Adipocyte (in vitro differentiated cells): ENCODE results near the gene VPS37C.

ENCODE experiments used
- DNase-seq: peaks from one replicate; pipeline ENCODE4 v3.0.0-alpha.2; 2015; ENCODE audit warnings: low read depth
- H3K27me3 ChIP-seq: replicated peaks from 2 replicates; pipeline ENCODE4 v1.7.0; 2013; ENCODE audit warnings: mild to moderate bottlenecking, low read length, moderate library complexity; ENCODE audit not compliant: control insufficient read depth, insufficient read depth
- H3K36me3 ChIP-seq: 2 replicates; pipeline ENCODE4 v1.7.0; 2013; ENCODE audit warnings: low read length, mild to moderate bottlenecking, moderate library complexity; ENCODE audit not compliant: control insufficient read depth, insufficient read depth, severe bottlenecking
- H3K4me1 ChIP-seq: 2 replicates; pipeline ENCODE4 v1.7.0; 2013; ENCODE audit warnings: mild to moderate bottlenecking, low read length, moderate library complexity; ENCODE audit not compliant: control insufficient read depth, insufficient read depth
- H3K4me3 ChIP-seq: 2 replicates; pipeline ENCODE4 v1.7.0; 2013; ENCODE audit warnings: mild to moderate bottlenecking, low read length, moderate library complexity
- H3K9ac ChIP-seq: 2 replicates; pipeline ENCODE4 v1.7.0; 2013; ENCODE audit warnings: mild to moderate bottlenecking, low read length, moderate library complexity
- H3K9me3 ChIP-seq: 2 replicates; pipeline ENCODE4 v1.7.0; 2013; ENCODE audit warnings: mild to moderate bottlenecking, low read length, moderate library complexity; ENCODE audit not compliant: control insufficient read depth

The VPS37C gene

GRCh38 chr11:61142424-61142823, 18.8 kb downstream of the VPS37C start:
- H3K4me3 ChIP-seq = no peak overlapping the region

GRCh38 chr11:61141601-61142028, 19.6 kb downstream of the VPS37C start:
- DNase-seq = no peak
- Histone ChIP-seq H3K36me3 (peaks cover 13% of the 10 kb centered on the region), H3K4me1 (peaks cover 18% of the 10 kb centered on the region), H3K9ac (no peak overlapping the region), H3K4me3 (no peak overlapping the region), H3K27me3 (no peaks in the 10 kb centered on the region), H3K9me3 (no peaks in the 10 kb centered on the region)

More at GRCh38 chr11:61142424-61142823, 18.8 kb downstream of the VPS37C start:
- Histone ChIP-seq H3K9me3 (no peaks in the 10 kb centered on the region), H3K4me1 (peaks cover 18% of the 10 kb centered on the region), H3K27me3 (no peaks in the 10 kb centered on the region), H3K9ac (no peak overlapping the region), H3K36me3 (peaks cover 10% of the 10 kb centered on the region)
- DNase-seq = no peak

DNA sequence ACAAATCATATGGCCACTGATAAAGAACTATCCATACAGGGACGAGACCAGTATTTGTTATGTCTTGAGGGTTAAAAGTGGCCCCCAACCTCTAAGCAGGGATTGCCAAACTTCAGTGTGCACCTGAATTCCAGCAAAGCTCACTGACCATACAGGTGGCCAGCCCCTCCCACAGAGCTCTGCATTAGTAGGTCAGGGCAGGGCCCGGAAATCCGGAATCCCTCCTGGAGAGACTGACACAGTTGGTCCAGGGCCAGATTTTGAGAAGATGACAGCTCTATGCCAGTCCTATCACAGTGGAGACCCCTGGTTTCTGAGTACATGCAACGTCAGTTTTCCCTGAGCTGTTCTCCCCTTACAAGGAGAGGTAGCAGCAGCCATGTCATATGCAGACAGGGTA, 20.8 kb downstream of the VPS37C start:
- H3K4me1 ChIP-seq = peaks cover 18% of the 10 kb centered on the region
- H3K36me3 ChIP-seq = peaks cover 13% of the 10 kb centered on the region

DNA sequence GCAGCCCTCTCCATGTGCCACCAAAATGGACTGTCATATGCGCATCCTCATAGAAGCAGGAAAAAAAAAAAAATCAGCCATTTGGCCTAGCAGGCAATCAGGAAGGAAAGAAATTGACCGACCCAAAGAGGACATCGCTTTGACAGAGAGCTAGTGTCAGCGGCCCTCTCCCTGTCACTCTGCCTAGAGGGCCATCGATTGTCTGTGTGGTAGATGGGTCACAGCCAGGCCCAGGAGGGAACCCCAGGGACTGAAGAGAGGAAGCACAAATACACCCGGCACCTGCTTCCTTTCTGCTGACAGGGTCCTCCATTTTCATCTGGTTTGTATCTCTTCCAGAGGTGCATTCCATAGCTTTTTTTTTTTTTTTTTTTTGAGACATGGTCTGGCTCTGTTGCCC, 21.8 kb downstream of the VPS37C start:
- no peak for DNase-seq
- H3K36me3 ChIP-seq = peaks cover 17% of the 10 kb centered on the region
- peak overlapping the region; percentile 28 for H3K4me3 ChIP-seq
- H3K9ac ChIP-seq = no peak overlapping the region
- H3K9me3 ChIP-seq = no peaks in the 10 kb centered on the region
- H3K4me1 ChIP-seq = peaks cover 18% of the 10 kb centered on the region
- no peaks in the 10 kb centered on the region for H3K27me3 ChIP-seq

More for the DNA sequence above, 20.8 kb downstream of the VPS37C start:
- no peak for DNase-seq
- Histone ChIP-seq H3K27me3 (no peaks in the 10 kb centered on the region), H3K9ac (no peak overlapping the region), H3K4me3 (no peak overlapping the region), H3K9me3 (no peaks in the 10 kb centered on the region)

GRCh38 chr11:61138935-61139334, 22.3 kb downstream of the VPS37C start:
- peak; percentile 50 for DNase-seq
- Histone ChIP-seq H3K4me1 (peaks cover 18% of the 10 kb centered on the region), H3K9ac (no peak overlapping the region), H3K9me3 (no peaks in the 10 kb centered on the region), H3K36me3 (peaks cover 21% of the 10 kb centered on the region), H3K4me3 (peak overlapping the region; percentile 28), H3K27me3 (no peaks in the 10 kb centered on the region)

DNA sequence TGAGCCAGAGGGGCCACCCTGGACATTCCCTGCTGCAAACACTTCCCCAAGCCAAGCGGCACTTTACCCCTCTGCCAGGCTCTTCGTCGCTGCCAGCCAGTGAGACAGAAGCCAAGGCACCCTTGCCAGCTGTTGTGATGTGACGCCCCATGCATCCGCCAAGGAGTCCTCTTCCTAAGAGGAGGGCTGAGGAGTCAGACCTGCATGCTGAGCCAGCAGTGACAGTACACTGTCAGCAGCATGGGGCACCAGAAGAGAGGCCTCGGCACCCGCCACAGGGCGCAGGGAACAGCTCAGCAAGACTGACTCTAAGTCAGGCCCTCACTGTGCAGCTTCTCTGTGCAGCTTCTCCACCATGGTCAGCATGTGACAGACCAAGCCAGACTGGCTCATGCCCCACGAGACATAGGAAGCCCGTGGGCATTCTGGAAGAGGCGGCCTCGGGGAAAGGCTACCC, 26.4 kb downstream of the VPS37C start:
- Histone ChIP-seq H3K4me3 (no peak overlapping the region), H3K9ac (no peak overlapping the region), H3K9me3 (no peaks in the 10 kb centered on the region), H3K36me3 (peaks cover 30% of the 10 kb centered on the region), H3K4me1 (peaks cover 23% of the 10 kb centered on the region), H3K27me3 (no peaks in the 10 kb centered on the region)
- DNase-seq = no peak

DNA sequence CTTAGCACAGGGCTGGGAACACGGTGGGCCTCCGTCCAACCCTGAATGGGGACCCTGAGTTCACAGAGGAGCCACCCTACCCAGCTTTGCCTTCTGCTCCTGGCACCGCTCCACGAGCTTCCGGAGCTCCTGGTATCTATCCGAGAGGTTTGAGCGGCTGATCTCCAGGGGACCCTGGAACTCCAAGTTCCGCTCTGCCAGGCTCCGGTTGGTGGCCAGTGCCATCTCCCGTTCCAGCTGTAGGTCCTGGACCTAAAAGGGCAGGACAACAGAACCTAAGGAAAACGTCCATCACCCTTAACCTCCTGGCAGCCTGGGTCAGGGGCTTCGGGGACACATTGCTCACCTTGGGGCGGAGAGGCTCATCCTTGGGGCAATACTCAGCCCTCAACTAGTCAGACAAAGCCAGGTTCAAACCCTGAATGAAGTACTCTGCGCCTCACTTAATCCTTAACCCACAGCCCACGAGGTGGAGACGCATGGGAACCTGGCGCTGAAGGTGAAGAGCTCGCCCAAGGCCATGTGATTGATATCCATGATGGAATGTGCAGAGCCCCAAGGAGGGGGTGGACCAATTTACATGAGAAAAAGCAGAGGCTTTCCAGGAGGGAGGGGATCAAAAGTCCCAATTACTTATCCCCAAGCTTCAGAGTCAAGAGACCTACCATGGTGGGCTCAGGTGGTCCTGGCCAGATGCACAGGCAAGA, 27.1 kb downstream of the VPS37C start:
- H3K4me1 ChIP-seq = peaks cover 16% of the 10 kb centered on the region
- no peak overlapping the region for H3K4me3 ChIP-seq
- H3K27me3 ChIP-seq = no peaks in the 10 kb centered on the region
- no peak for DNase-seq
- peaks cover 30% of the 10 kb centered on the region for H3K36me3 ChIP-seq
- no peak overlapping the region for H3K9ac ChIP-seq
- no peaks in the 10 kb centered on the region for H3K9me3 ChIP-seq

DNA sequence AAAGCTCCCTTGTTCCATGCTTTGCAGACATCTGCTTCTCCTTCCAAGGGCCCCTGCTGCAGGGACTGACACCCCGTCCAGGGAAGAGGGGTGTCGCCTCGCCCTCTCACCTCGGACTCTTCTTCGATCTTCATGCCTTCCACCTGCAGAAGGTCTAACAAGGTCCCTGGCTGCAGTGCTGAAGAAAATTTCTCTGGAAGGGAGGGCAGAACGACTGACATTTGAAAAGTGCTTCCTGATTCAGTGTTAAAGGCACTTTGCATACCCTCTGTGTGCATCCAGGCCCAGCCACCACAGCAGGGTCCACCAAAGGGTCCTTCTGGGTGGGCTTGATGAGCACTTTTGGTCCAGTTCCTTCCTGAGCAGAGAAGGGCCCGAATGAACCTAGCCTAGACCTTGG, 28.1 kb downstream of the VPS37C start:
- H3K27me3 ChIP-seq = no peaks in the 10 kb centered on the region
- H3K9me3 ChIP-seq = no peaks in the 10 kb centered on the region
- H3K36me3 ChIP-seq = peaks cover 27% of the 10 kb centered on the region
- no peak overlapping the region for H3K9ac ChIP-seq
- H3K4me1 ChIP-seq = peaks cover 7% of the 10 kb centered on the region
- no peak overlapping the region for H3K4me3 ChIP-seq
- no peak for DNase-seq

DNA sequence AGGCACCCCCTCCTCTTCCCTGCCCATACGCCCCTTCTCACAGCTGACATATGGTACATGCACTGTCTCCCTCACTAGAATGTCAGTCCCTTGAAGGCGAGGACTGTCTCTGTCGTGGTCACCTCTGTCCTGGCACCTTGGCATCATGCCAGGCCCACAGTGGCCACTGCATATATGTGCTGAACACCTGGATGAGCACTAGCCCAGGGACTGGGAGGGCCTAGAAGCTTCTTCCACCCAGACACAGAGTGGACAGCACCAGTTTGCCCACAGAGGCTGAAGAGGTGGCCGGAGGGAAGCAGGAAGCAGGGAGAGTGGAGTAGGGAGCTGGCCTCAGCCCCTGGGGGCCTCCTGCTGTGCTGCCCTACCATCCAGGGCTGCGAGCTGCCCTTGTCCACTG, 28.6 kb downstream of the VPS37C start:
- Histone ChIP-seq H3K36me3 (peaks cover 22% of the 10 kb centered on the region), H3K4me1 (peaks cover 7% of the 10 kb centered on the region), H3K4me3 (no peak overlapping the region), H3K9ac (no peak overlapping the region), H3K9me3 (no peaks in the 10 kb centered on the region), H3K27me3 (no peaks in the 10 kb centered on the region)
- no peak for DNase-seq

GRCh38 chr11:61131998-61132555, 29.1 kb downstream of the VPS37C start:
- Histone ChIP-seq H3K36me3 (peaks cover 17% of the 10 kb centered on the region), H3K9me3 (no peaks in the 10 kb centered on the region), H3K4me3 (no peak overlapping the region), H3K9ac (no peak overlapping the region), H3K27me3 (no peaks in the 10 kb centered on the region), H3K4me1 (peaks cover 7% of the 10 kb centered on the region)
- DNase-seq = no peak

DNA sequence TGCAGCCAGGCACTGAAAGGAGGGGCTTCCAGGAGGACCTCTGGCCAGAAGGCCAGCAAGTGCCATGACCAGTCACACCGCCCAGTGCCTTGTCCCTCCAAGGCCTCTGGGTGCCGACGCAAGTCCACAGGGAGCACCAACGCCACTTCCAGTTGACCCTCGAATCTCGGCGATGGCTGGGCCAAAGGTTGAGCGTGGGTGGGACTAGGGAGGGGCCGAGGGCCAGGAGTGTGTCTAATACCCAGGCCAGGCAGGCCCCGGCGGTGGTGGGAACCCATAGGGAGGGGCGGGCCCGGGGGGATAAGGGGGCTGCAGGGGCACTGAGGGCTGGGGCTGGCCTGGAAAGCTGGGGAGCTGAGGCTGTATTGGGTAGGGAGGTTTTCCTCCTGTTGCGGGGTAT, 29.6 kb downstream of the VPS37C start:
- no peak overlapping the region for H3K4me3 ChIP-seq
- H3K4me1 ChIP-seq = peaks cover 7% of the 10 kb centered on the region
- no peaks in the 10 kb centered on the region for H3K27me3 ChIP-seq
- H3K36me3 ChIP-seq = peaks cover 17% of the 10 kb centered on the region
- H3K9ac ChIP-seq = no peak overlapping the region
- DNase-seq = no peak
- no peaks in the 10 kb centered on the region for H3K9me3 ChIP-seq
